ENCODE data around the gene TRANK1.

- TF ChIP-seq SMC3 (conservative IDR thresholded peaks at IDR 0.05; ENCODE audit: poor library complexity) = no peak
- no peak for TF ChIP-seq CTCF (IDR thresholded peaks at IDR 0.05; ENCODE audit: poor library complexity, severe bottlenecking)
- TF ChIP-seq POLR2AphosphoS5 (IDR thresholded peaks at IDR 0.05) = no peak
Observed at GRCh38 chr3:36964331-36964730, 19.5 kb upstream of the TRANK1 start.
